Hindlimb muscle (tissue), 1 donor: Measurements from ENCODE around the gene MORN4. TPM values are rescaled to one million over a fixed set of nuclear protein-coding genes. Genes with fewer than 3 reads are reported as not detected.
A peak's percentile ranks its signal among the peaks of the same experiment; 100 is the strongest.
"Not testable (repeated sequence)": the region's sequence is repeated elsewhere in the genome, so short reads cannot be mapped to it uniquely, and the experiment has no call there.

Source experiments
- DNase-seq: peaks from one replicate; pipeline ENCODE4 v3.0.0-alpha.2; 2013
- polyA plus RNA-seq: library from polyadenylated mRNA; unstranded; fragments of 120-200 nt; gene quantifications from one replicate; pipeline ENCODE4 v1.2.1, GENCODE V29; 2013; ENCODE audit not compliant: insufficient read length

The MORN4 gene
- polyA plus RNA-seq, result 5.2 TPM

DNA sequence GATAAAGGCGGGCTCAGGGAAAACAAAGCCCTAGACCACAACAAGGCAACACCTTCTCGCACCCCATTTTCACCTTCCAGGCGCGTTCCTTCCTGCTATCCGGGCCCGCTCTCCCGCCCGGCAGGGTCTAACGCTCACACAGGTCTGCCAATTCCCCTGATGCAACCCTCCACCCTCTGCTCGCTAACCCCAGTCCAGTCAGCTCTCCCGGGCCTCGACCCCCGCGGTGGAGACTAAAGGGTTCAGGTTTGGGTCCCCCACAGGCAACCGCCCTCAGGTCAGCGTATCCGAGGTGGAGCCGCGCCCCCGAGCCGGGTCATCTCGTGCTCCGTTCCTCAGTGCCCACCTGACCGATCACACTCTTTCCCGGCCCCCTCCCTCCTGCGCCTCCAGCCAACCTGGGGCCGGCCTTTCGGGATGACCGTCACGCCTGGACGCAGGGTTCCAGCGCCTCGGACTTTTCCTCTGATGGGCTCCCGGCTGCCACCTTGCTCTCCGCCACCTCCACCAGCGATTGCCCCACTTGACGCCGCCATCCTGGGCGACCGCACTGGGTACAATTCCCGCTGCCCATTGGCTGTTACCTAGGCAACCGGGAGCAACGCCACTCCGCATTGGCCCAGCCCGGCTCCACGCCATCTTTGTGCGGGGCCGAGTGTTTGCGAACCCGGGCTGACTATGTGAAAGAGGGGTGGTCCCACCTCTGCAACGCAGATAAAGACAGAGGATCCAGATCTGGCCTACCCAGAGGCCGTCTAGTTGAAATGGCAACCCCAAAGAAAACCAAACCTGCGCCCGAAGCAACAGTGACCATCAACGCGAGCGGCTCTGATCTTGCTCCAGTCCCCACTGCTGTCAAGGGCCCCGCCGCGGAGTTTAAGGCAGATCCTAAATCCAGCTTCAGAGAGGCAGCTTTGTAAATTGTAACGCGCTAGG lies at the start of gene MORN4:
Gene MORN4, minus strand, starts transcription at position 552 of the 936 bp plus-strand sequence. CDS start 13,847 bp downstream, outside the sequence.
- peak; percentile 92 for DNase-seq

DNA sequence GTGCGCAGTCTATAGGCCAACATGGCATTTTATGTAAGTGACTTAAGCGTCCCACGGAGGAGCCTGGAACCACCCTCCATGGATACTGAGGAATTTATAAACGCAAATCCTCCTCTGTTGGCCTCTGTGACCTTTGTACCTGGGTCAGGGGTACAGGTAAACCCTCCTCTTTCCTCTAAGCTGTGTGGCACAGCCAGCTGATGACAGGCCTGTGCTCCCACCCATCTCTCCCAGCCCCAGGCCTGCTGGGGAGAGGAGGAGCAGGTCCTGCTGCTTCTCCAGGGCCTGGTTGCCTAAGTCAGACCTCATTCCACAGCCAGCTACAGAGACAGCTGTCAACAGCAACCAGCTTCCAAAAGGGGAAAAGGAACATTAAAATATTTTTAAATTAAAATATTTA lies 48.7 kb upstream of the MORN4 start:
- DNase-seq, result no peak

DNA sequence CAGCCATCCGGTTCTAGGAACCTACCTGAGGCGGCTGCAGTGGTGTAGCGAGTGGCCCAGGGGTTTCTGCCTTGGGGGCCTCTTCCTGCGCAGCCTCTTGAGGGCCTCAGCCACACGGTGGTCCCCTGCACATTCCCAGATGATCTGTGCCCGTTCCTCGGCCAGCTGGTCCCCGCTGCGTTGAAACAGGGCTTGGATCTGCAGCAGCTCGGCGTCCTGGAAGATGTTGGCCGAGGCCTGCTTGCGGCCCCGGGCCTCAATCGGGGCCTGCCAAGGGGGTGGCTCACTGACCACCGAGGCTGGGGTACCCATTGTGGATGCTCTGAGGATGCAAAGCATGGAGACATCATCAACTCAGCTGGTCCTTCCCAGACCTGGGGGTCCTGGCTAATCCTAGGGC lies 46.3 kb upstream of the MORN4 start:
- no peak for DNase-seq

DNA sequence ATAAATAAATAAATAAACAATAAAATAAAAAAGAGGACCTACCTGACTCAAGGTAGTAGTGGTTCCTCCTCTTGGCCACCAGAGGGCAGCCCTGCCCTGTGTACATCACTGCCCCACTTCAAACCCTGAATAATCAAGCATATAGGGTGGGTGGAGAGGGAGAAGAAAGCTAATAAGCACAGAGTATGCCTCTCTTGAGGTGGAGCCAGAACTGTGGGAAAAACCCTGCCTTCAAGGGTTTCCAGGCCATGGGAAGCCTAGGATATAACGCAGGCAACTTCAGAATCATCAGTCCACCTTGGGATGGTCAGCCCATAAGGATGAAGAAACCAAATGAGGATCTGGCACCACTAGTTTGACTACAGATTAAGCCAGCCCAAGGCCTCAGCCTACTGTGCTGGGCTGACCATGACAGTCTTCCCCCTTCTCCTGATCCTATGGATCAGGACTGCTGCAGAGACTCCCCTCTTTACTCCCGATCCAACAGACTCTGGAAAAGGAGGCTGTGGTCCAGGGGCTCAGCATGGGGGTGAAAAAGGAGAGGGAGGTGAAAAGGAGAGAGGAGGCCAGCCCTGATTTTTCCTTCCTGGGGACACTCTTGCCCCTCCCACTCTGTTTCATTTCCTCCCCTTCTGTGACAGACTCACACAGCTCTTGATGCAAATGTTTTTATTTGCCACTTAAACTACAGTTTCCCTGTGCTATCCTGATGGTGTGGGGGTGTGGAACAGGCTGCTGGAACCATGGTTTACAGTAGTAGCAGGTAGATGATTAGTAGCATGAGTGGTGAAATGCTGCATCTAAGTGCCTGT lies 43.7 kb upstream of the MORN4 start:
- no peak for DNase-seq

DNA sequence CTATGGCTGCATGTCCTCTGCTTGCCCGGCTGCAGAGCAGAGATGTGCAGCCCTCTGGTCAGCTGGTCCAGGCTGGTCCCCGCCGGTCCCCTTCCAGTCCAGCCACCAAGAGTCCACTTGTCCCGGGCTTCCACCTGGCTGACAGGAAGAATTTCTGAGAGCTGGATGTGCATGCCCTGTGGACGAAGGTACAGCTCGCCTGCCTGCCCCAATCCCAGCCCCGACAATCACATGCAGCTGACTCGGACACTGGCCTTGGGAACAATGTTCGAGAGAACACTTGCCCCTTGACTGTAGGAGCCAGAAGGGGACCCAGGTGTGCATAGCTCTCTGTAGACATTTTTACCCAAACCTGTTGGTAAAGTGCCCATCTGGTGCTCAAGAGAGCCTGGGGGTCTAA lies 41.9 kb upstream of the MORN4 start:
- no peak for DNase-seq

DNA sequence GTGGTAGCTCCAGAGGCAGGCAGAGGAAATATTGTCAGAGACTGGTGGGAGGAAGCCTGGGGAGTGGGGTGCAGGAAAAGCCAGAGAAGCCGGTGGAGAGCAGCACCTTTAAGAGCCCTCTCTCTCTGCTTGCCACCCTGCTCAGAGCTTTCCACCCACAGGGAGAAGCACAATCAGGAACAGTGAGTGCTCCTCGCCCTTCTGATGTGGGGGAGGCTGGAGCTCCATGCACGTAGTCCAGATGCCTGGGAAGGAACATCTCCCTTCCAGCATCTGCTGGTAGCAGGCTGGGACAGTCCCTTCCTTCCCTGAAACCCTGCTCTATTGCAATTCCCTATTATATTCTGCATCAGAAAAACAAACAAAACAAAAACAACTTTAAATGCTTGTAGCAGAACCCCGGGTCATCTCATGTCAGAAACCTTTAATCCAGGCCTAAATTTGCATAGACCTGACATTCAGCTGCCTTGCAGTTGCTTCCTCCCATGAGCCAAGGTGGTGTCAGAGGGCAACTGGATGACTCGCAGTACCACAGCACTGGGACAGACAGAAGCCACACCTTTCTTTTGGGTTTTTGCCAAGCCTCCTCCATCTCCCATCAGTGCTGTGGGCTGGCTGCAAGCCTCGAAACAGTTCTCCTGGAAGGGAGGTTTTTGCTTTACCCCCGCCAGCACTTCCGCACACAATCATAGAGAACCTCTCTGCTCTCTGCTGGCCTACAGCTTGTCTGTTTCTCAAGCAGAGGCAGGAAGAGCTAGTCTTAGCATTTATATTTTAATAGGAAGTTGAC lies 40.6 kb upstream of the MORN4 start:
- DNase-seq, result no peak

DNA sequence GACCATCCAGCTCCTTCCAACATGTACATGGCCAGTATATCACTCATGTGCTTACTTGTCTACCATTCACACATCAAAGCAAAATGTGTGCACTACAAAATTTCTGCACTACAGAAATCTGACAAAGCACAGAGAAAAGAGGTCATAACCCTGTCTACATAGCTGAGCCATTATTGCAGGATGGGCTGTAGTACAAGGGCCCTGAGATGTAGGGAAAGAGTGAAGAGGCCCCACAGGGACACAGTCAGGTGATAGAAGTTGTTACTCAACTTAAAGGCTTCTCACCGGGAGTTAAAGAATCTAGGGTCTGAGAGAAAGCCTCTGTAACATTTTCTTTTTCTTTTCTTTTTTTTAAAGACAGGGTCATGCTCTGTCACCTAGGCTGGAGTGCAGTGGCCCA lies 36.3 kb upstream of the MORN4 start:
- no peak for DNase-seq

DNA sequence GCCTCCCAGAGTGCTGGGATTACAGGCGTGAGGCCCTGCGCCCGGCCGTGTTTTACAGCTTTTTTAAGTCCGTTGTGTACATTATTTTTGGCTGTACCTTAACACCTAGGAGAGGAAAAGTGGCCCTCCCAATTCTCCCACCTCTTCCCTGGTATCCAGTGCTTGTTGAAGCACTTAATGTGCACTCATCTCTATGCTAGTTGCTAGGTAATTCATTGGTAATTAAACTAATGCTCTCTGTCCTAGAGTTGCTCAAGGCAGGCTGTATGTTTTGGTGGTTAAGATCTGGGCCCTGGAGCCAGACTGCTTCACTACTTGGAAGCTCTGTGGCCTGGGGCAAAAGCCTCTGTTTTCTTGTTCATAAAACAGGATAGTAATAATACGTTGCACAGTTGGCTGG lies 34.2 kb upstream of the MORN4 start:
- no peak for DNase-seq

DNA sequence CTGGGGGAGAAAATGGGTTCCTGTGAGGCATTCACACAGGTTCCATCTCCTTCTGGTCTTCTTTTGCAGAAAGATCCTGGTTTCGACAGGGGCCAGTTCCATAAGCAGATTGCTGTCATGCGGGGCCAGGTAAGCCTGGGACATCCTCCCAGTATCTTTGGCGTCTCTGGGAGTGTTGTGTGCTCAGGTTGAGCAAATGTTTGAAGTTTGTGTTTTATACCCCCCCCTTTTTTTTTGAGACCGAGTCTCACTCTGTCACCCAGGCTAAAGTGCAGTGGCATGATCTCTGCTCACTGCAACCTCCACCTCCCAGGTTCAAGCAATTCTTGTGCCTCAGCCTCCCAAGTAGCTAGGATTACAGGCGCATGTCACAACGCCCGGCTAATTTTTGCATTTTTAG lies 33.7 kb upstream of the MORN4 start:
- DNase-seq, result no peak

DNA sequence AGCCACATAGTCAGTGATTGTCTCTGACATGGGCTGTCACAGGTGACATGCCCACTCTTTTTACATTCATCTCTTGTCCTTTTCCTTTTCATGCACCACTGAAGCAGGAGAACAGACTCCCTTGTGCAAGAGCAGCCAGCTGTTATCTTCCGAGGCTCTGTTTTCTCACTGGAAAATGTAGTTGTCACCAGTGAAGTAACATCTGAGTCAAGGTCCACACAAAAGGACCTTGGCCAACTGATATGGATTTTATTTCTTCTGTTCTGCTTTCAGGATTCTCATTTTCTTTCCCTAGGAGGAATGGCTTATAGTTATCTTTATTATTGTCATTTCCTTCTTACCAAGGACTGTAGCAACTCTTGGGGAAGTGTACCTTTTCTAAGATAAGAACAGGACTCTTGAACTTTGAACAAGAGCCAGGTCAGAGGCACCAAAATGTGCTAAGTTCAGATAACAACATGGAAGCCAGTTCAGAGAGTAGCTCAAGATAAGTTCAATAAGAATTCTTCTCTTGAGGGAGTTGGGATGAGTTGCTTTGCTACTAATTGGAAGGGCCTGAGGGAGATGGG lies 31.1 kb upstream of the MORN4 start:
- no peak for DNase-seq

DNA sequence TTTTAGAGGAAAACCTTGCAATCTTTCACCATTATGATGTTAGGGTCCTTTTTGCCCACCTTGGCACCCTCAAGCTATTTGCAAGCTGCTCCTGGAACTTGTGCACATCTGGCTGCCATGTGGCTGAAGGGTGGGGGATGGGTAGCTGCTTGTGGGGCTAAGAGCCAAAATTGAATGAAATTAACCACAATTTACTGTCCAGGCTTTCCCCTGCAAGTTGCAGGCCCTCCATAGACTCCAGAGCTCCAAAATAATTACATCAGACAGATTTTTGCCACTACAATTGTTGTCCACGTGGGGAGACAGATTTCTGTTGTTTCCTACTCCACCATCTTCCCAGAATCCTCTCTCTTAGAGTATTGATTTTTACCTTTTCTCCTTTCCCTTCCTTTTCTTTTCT lies 26.3 kb upstream of the MORN4 start:
- no peak for DNase-seq

DNA sequence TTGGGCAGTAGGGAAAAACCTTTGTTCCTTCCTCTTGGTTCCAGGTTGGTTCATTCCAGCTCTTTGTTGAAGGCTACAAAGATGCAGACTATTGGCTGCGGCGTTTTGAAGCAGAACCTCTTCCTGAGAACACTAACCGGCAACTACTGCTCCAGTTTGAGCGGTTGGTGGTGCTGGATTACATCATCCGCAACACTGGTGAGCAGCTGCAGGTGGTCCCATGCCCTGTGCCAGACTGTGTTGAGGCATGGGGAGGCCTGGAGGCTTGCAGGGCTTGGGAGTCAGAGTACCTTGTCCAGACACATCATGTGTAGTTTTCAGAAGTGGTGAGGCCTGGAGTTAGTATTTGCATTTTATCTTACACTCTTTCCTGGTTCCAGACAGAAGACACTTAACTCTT lies 23.5 kb upstream of the MORN4 start:
- DNase-seq, result no peak

DNA sequence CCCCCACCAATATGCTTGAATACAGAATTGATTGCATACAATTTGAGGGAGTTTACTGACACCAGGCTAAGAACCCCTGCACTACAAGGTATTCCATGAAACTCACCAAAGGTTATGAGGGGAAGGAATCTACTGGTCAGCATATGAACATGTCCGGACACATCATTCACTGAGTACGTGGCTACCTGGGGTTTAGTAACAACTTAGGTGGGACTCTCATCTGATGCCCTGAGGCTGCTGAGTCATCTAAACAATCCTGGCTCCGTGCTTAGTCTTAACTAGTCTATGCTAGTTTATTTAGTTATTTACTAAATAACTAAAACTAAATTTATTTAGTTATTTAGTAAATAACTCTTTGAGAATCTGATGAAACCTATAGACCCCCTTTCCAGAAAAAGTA lies 18.5 kb upstream of the MORN4 start:
- DNase-seq, result no peak

DNA sequence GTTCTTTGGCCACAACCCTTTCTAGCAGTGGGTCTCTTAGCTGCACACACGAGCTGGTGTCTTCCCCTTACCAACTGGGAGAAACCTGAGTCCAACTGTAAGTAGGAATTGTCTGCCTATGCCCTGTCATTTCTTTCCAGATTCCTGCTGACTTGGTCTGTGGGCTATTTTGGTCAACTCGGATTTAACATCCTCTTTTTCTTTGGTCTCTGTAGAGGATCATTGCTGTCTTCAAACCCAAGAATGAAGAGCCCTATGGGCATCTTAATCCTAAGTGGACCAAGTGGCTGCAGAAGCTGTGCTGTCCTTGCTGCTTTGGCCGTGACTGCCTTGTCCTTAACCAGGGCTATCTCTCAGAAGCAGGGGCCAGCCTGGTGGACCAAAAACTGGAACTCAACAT lies 17.4 kb upstream of the MORN4 start:
- DNase-seq, result no peak

DNA sequence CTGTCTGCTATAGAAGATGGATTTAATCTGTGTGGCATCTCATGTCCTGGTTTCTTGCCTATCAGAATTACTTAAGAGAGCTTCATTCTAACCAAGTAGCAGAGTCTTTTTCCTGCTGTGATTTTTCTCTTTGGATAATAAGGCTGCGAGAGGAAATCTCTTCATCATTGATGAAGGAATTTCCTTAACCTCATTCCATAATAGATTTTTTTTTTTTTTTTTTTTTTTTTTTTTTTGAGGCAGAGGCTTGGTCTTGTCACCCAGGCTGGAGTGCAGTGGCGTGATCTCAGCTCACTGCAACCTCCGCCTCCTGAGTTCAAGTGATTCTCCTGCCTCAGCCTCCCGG lies 16.1 kb upstream of the MORN4 start:
- not testable (repeated sequence) for DNase-seq

DNA sequence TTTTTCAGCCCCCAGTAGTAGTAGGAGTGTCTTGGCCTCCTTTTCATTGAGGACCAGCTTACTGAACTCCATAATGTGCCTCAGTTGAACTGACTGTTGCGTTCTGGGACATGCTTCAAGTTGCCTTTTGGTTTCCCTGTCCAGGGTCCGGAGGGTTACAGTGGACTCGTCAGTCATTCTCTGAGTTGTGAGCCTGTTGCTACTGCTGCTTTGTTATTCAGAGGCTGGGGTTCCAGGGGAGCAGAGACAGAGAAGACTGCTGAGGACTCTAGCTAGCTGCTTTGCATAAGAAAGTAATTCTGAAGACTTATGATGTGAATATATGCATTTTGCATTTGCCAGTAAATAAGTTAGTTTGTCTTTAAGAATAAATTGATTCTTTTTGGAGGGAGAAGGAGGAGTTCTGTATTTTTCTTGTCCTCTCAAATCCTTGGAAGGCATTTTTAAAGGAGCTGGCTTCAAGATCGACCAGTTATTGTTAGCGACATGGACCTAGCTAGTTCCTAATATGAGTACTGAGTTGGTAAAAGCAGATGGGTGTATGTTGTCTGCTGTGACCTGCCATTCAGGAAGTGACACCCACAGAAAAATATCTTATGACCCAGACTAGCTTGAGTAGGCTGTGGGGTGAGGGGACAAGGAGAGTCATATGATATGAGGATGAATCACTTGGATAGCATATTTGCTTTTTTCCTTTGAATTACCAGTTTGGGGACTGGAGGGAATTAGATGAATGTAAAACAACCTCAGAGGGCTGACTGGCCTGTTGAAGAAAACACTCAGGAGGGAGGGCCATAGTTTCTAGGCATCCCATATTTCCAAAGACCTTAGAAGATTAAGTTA lies 15.5 kb upstream of the MORN4 start:
- no peak for DNase-seq

DNA sequence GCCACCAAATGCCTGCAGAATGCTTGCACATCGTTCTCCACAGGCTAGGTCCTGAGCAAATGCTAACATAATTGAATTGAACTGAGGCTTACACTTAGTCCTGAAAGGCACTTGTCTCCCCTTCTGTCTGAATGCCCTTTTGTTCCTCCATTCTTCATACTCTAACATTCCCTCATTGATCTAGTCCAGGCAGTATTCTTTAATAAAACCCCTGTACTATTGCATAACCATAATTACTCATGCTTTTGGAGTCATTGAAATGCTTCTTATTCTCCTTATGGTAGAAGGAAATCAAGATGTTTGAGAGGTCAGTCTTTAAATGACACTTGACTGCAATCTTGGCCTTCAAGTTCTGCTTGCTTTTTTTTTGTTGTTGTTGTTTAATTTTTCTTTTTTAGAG lies 14.3 kb upstream of the MORN4 start:
- no peak for DNase-seq

DNA sequence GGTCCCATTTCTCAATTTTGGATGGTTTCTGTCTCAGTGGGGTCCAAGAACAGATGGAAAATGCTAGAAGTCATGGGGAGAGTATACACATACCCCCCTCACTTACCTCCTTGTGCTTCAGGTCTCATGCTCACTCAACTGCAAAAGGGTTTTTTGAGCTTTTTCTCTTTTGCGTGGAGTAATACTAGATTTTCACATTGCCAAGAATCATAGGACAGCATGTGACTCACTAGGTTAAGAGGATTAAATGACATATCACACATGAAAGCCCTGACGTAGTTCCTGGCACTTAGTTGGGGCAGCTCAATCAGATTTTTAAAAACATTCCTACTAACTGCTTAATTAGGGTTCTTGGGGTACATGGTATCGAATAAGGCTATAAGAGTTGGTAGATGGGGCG lies 11.6 kb upstream of the MORN4 start:
- no peak for DNase-seq

DNA sequence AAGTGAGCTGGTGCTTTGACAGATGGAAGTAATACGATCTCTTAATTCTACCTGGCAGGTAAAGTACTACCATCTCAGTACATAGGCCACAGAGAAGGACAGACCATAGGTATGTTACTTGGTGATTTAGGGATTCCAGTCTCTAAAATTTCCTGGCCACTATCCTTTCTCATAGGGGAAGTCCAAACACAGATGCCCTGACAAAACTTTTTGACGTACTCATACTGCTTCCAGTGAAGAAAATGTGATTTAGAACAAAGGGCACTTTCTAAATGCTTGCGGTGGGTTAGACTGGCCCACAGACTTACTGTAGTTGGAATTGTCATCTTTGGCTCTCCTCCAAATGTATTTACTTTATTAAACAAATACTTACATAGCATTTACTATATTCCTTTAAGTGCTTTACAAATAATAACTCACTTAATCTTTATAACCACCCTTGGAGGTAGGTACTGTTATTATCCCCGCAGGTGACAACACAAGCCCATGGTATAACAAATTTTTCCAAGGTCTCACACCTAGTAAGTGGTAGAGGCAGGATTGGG lies 10.2 kb upstream of the MORN4 start:
- no peak for DNase-seq

DNA sequence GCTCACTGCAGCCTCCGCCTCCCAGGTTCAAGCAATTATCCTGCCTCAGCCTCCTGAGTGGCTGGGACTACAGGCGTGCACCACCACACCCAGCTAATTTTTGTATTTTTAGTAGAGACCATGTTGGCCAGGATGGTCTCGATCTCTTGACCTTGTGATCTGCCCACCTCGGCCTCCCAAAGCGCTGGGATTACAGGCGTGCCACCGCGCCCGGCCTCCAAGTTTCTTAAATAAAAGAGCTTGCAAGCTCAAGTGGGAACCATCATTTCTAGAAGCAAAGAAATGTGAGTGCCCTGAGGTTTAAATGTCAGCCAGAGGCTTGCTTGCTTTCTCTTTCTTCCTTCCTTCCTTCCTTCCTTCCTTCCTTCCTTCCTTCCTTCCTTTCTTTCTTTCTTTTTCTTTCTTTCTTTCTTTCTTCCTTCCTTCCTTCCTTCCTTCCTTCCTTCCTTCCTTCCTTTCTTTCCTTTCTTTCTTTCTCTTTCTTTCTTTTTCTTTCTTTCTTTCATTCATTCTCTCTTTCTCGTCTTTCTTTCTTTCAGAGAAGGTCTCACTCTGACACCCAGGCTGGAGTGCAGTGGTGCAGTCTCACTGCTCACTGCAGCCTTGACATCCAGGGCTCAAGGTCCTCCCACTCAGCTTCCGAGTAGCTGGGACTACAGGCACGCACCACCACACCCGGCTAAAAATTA lies 9.3 kb upstream of the MORN4 start:
- DNase-seq, result not testable (repeated sequence)
